Measurements from ENCODE around the gene SNAI3. TPM values are rescaled to one million over a fixed set of nuclear protein-coding genes. Genes with fewer than 3 reads are reported as not detected.

The SNAI3 gene
- total RNA-seq, 4 donors from 2014 or later, result 0.94 to 2.0 (median 1.5) TPM

DNA sequence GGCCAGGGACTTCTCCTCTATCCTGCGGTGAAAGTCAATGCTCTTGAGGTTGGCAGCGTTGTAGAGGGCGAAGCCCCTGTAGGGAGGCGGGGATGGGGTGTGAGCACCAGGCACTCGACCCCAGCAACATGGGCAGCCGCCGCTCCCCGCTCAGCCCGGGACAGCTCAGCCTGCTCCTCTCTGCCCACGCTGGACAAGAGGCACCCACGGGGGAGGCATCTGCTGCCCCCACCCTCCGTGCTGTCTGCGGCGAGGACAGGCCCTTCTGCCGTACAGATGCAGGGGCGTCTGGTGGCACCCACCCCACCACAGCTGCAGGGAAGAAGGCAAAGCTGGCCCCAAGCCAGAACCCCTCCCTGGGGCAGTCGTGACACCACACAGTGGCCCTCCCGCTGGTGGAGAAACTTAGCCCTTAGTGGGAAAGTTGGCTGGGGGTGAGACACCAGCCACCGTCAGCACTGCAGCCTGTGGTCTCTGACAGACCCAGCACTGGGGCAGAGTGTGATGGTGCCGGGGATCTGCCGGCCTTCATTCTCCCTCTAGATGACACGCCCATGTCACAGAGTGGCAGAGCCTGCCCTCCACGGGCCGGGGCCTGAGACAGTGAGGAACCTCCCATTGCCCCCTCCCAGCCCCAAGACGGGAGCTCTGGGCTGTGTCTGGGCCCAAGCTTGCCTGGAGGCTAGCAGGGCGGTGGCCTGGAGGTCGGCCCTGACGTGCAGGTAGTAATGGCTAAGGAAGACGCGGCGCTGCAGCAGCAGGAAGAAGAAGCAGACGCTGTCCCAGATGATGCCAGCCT lies 39.5 kb upstream of the SNAI3 start:
- TF ChIP-seq CTCF (IDR thresholded peaks at IDR 0.05; ENCODE audit: low read depth), result no peak

- TF ChIP-seq CTCF (IDR thresholded peaks at IDR 0.05; ENCODE audit: low read depth), result no peak
These were observed 38.7 kb upstream of the SNAI3 start for GRCh38 chr16:88724855-88725555.

GRCh38 chr16:88723911-88724310 lies 37.6 kb upstream of the SNAI3 start:
- no peak for TF ChIP-seq CTCF (IDR thresholded peaks at IDR 0.05; ENCODE audit: low read depth)

DNA sequence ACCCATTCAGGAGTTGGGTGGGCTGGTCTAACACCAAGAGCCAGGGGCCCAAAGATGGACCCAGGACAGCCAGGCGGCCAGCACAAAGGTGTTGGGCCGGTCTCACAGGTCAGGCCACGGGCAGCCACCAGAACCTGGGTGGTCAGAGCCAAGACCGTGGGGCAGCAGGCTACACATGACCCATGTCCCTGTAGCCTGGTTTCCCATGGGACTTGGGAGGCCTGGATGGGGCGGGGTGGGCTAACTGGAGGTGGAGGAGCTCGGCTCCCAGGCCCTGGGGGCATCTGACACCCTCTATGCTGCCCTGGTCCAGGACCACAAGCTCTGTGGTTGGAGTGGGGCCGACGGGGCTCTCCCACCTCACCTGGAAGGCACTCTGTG lies 37.2 kb upstream of the SNAI3 start:
- TF ChIP-seq CTCF (IDR thresholded peaks at IDR 0.05; ENCODE audit: low read depth), result no peak

- no peak for TF ChIP-seq CTCF (IDR thresholded peaks at IDR 0.05; ENCODE audit: low read depth)
These were observed 36.6 kb upstream of the SNAI3 start for GRCh38 chr16:88722784-88723506.

DNA sequence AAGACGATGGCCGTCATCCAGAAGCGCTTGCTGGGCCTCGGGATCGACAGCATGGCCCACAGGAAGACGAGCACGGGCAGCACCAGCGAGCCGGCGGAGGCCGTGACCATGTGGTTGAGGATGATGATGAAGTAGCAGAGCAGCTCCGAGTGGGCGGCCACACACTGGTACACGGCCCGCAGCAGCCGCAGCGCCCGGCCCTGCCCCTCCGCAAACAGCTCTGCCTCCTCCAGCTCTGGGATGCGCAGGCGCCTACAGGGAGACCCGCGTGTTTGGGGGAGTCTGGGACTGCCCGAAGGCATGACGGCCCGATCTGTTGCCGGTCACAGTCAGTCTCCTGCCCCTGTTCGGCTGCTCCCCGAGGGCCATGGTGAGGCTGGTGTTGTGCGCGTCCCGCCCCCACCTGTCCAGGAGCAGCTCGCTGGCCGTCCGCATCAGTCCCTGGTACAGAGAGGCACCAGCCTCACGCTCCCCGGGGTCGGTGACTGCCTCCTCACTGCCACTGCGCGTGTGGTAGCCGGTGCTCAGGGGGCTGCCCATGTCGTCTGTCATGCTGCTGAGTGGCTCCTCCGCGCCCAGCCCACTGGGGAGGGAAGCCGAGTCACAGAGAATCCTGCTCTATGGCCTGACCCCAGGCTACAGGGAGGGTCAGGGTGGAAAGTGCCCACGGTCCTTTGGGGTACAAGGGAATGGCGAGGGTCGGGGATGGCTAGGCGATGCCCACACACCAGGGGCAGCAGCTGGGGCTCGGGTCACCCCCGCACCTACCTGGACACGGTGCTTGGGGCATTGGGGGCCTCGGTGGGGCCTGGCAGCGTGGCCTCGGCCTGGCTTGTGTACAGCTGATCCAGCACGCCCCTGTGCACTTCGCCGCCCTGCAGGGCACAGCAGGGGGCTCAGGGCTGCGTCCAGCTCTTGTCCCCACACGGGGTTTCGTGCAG lies 35.8 kb upstream of the SNAI3 start:
- no peak for TF ChIP-seq CTCF (IDR thresholded peaks at IDR 0.05; ENCODE audit: low read depth)
